Panc1 (cell line): ENCODE measurements around the gene CLMP.

Source experiments
- POLR2AphosphoS5 ChIP-seq: IDR thresholded peaks from 2 replicates; pipeline ENCODE4 v1.6.1; 2012; ENCODE audit warnings: mild to moderate bottlenecking, low read depth, low read length, moderate library complexity
- REST ChIP-seq, 2 experiments: IDR thresholded peaks; 2 replicates each; pipeline ENCODE4 v1.6.1; 2011 to 2012; ENCODE audit warnings: low read depth in 2 of 2, control low read depth in 1 of 2, low read length in 1 of 2, mild to moderate bottlenecking in 1 of 2, moderate library complexity in 1 of 2; ENCODE audit not compliant: insufficient read depth in 1 of 2
- SIN3A ChIP-seq: IDR thresholded peaks from 2 replicates; pipeline ENCODE4 v1.6.1; 2012; ENCODE audit warnings: low read depth, mild to moderate bottlenecking, low read length, moderate library complexity, borderline replicate concordance; ENCODE audit not compliant: insufficient read depth
- TCF7L2 ChIP-seq: IDR thresholded peaks from 2 replicates; pipeline ENCODE4 v1.6.1; 2011; ENCODE audit warnings: mild to moderate bottlenecking, low read depth, low read length, inconsistent platforms
- TF ChIP-seq, protein P1 (sequence below): fragments of 450-650 bp; IDR thresholded peaks from 2 replicates; pipeline ENCODE4 v1.5.1; 2017; ENCODE audit warnings: mild to moderate bottlenecking

GRCh38 chr11:123086305-123086704 lies 108.7 kb downstream of the CLMP start:
- TF ChIP-seq, protein P1, sequence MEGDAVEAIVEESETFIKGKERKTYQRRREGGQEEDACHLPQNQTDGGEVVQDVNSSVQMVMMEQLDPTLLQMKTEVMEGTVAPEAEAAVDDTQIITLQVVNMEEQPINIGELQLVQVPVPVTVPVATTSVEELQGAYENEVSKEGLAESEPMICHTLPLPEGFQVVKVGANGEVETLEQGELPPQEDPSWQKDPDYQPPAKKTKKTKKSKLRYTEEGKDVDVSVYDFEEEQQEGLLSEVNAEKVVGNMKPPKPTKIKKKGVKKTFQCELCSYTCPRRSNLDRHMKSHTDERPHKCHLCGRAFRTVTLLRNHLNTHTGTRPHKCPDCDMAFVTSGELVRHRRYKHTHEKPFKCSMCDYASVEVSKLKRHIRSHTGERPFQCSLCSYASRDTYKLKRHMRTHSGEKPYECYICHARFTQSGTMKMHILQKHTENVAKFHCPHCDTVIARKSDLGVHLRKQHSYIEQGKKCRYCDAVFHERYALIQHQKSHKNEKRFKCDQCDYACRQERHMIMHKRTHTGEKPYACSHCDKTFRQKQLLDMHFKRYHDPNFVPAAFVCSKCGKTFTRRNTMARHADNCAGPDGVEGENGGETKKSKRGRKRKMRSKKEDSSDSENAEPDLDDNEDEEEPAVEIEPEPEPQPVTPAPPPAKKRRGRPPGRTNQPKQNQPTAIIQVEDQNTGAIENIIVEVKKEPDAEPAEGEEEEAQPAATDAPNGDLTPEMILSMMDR = no peak
- no peak for TF ChIP-seq POLR2AphosphoS5
- no peak for TF ChIP-seq TCF7L2
- TF ChIP-seq REST (IDR thresholded peaks at IDR 0.05; ENCODE audit: insufficient read depth in 1 of 2, low read depth in 2 of 2, low read length in 1 of 2) = no peak
- TF ChIP-seq SIN3A = no peak
